K562 (cell line): ENCODE measurements around the gene HNRNPU. TPM values are rescaled to one million over a fixed set of nuclear protein-coding genes. Genes with fewer than 3 reads are reported as not detected.
A peak's percentile ranks its signal among the peaks of the same experiment; 100 is the strongest.

Experiments used
- ARID3A ChIP-seq: IDR thresholded peaks from 2 replicates; pipeline ENCODE4 v1.6.1; 2012; ENCODE audit warnings: low read depth, low read length, improper control_type of control experiment, borderline replicate concordance
- BCOR ChIP-seq: fragments of 450-650 bp; IDR thresholded peaks from 2 replicates; pipeline ENCODE4 v1.6.1; 2016
- BRD9 ChIP-seq: fragments of 450-650 bp; IDR thresholded peaks from 2 replicates; pipeline ENCODE4 v1.6.1; 2018; ENCODE audit warnings: low read depth; ENCODE audit not compliant: partially characterized antibody
- CHCHD3 ChIP-seq: fragments of 250-450 bp; sonication (Bioruptor Pico); IDR thresholded peaks from 2 replicates; pipeline ENCODE4 v2.1.2; 2022; ENCODE audit warnings: mild to moderate bottlenecking
- CTCFL ChIP-seq: IDR thresholded peaks from 2 replicates; pipeline ENCODE4 v1.6.1; 2011; ENCODE audit warnings: borderline replicate concordance, low read depth, mild to moderate bottlenecking, moderate library complexity, low read length; ENCODE audit not compliant: insufficient read depth, poor library complexity, severe bottlenecking
- E2F3 ChIP-seq: fragments of 250-450 bp; sonication (Bioruptor Pico); IDR thresholded peaks from 2 replicates; pipeline ENCODE4 v1.4.0; 2020; ENCODE audit warnings: mild to moderate bottlenecking
- E2F6 ChIP-seq, 2 experiments: IDR thresholded peaks; 2 replicates each; pipeline ENCODE4 v1.6.1; 2011; ENCODE audit warnings: borderline replicate concordance in 1 of 2, control low read depth in 1 of 2, low read depth in 1 of 2, low read length in 1 of 2, mild to moderate bottlenecking in 1 of 2, mixed read lengths in 1 of 2, moderate library complexity in 1 of 2; ENCODE audit not compliant: insufficient read depth in 1 of 2, insufficient read length in 1 of 2, poor library complexity in 1 of 2, severe bottlenecking in 1 of 2; ENCODE audit errors: extremely low read depth in 1 of 2
- MLX ChIP-seq, 2 experiments: fragments of 450-650 bp in 1 of 2; sonication (generic) in 1 of 2; formaldehyde crosslinking; conservative IDR thresholded peaks; 2 replicates each; pipeline versions ENCODE4 v1.4.0 to v1.8.1; 2020 to 2022; ENCODE audit warnings: mild to moderate bottlenecking in 1 of 2, missing genetic modification reagents in 1 of 2
- MXD1 ChIP-seq: fragments of 250-450 bp; sonication (Bioruptor Pico); IDR thresholded peaks from 2 replicates; pipeline ENCODE4 v1.8.0; 2021; ENCODE audit warnings: borderline replicate concordance, mild to moderate bottlenecking, moderate library complexity; ENCODE audit not compliant: poor library complexity, severe bottlenecking
- NFYB ChIP-seq: IDR thresholded peaks from 2 replicates; pipeline ENCODE4 v1.6.1; 2011; ENCODE audit warnings: mild to moderate bottlenecking, moderate library complexity; ENCODE audit not compliant: insufficient read length; ENCODE audit errors: extremely low read depth
- NONO ChIP-seq, 2 experiments: fragments of 200-400 bp in 1 of 2; fragments of 450-650 bp in 1 of 2; formaldehyde crosslinking in 1 of 2; IDR thresholded peaks; 2 replicates each; pipeline ENCODE4 v1.6.1; 2017; ENCODE audit warnings: low read depth in 2 of 2, mild to moderate bottlenecking in 2 of 2, moderate library complexity in 2 of 2, low read length in 1 of 2
- UBTF ChIP-seq, 2 experiments: IDR thresholded peaks; 2 replicates each; pipeline ENCODE4 v1.6.1; 2012; ENCODE audit warnings: improper control_type of control experiment in 2 of 2, low read depth in 2 of 2, low read length in 2 of 2, borderline replicate concordance in 1 of 2
- ZNF324 ChIP-seq: fragments of 250-450 bp; sonication (Bioruptor Pico); IDR thresholded peaks from 2 replicates; pipeline ENCODE4 v1.4.0; 2020; ENCODE audit warnings: mild to moderate bottlenecking
- ZNF507 ChIP-seq: conservative IDR thresholded peaks from 2 replicates; pipeline ENCODE4 v1.6.1; 2017; ENCODE audit warnings: missing genetic modification characterization, missing compliant biosample characterization
- ZNF696 ChIP-seq: fragments of 250-450 bp; sonication (Bioruptor Pico); conservative IDR thresholded peaks from 2 replicates; pipeline ENCODE4 v1.4.0; 2020; ENCODE audit warnings: mild to moderate bottlenecking, moderate library complexity
- ZNF77 ChIP-seq: fragments of 250-450 bp; sonication (Bioruptor Pico); IDR thresholded peaks from 2 replicates; pipeline ENCODE4 v1.5.0; 2020
- polyA plus RNA-seq, 8 experiments: library from polyadenylated mRNA; depleted of rRNA in 4 of 8; stranded (reverse) in 5 of 8; unstranded in 3 of 8; fragments of >200 nt; fragmentation: Nextera tagmentation in 2 of 8; fragmentation: Illumina TruSeq in 1 of 8; extraction: Ambion mirVana in 2 of 8; extraction: Trizol in 1 of 8; gene quantifications; 2 replicates each; pipeline versions ENCODE4 v1.2.1 to v1.2.3, GENCODE V29; 2011 to 2014; ENCODE audit warnings: inconsistent platforms in 1 of 8, missing spikeins in 1 of 8
- total RNA-seq, 7 experiments: library from RNA; depleted of rRNA in 6 of 7; stranded (reverse); fragments of >200 nt in 6 of 7; fragmentation: Illumina TruSeq in 2 of 7; extraction: Trizol in 2 of 7; gene quantifications; 2 replicates each; pipeline versions ENCODE4 v1.2.1 to v1.2.3, GENCODE V29; 2011 to 2021; ENCODE audit warnings: low replicate concordance in 1 of 7

The HNRNPU gene
- total and polyA plus RNA-seq, 9 of the 15 experiments (the other 6 are each of a cell fraction or from before 2014, with no cell fraction given), result 159 to 777 (median 577) TPM

- TF ChIP-seq MXD1 (CRISPR knock-in tag) (no peak), E2F3 (CRISPR knock-in tag) (peak; percentile 83), E2F6 (IDR thresholded peaks at IDR 0.05; ENCODE audit: borderline replicate concordance in 1 of 2, extremely low read depth in 1 of 2, insufficient read depth in 1 of 2, insufficient read length in 1 of 2, low read depth in 1 of 2, low read length in 1 of 2, poor library complexity in 1 of 2, severe bottlenecking in 1 of 2) (peak; percentile 58 to 64), CHCHD3 (CRISPR knock-in tag) (0 out of 2 replicates have a peak, but pooled peaks have one; percentile 36), ZNF324 (no peak), NONO (IDR thresholded peaks at IDR 0.05; ENCODE audit: low read depth in 2 of 2, low read length in 1 of 2) (peak in 1 of 2 experiments; percentile 50; a peak in 1 of 4 replicates), ZNF507 (tag) (no peak), BCOR (0 out of 2 replicates have a peak, but pooled peaks have one; percentile 9), NFYB (no peak), CTCFL (peak; percentile 26), MLX (CRISPR knock-in tag; conservative IDR thresholded peaks at IDR 0.05) (no peak), UBTF (IDR thresholded peaks at IDR 0.05; ENCODE audit: borderline replicate concordance in 1 of 2, low read depth in 2 of 2, low read length in 2 of 2) (peak; percentile 91 to 96), ZNF696 (no peak), ARID3A (no peak), BRD9 (peak; percentile 94), ZNF77 (CRISPR knock-in tag) (no peak; the same call in 1 of the 2 replicates)
Observed at GRCh38 chr1:244864253-244865027, at the start of gene HNRNPU (continued).
